ENCODE results near the gene NUP98. TPM values are rescaled to one million over a fixed set of nuclear protein-coding genes. Genes with fewer than 3 reads are reported as not detected.
"Not testable (repeated sequence)": the region's sequence is repeated elsewhere in the genome, so short reads cannot be mapped to it uniquely, and the experiment has no call there.

Gene NUP98
- total RNA-seq, 1 experiment from 2014 or later = 97.9 TPM

DNA sequence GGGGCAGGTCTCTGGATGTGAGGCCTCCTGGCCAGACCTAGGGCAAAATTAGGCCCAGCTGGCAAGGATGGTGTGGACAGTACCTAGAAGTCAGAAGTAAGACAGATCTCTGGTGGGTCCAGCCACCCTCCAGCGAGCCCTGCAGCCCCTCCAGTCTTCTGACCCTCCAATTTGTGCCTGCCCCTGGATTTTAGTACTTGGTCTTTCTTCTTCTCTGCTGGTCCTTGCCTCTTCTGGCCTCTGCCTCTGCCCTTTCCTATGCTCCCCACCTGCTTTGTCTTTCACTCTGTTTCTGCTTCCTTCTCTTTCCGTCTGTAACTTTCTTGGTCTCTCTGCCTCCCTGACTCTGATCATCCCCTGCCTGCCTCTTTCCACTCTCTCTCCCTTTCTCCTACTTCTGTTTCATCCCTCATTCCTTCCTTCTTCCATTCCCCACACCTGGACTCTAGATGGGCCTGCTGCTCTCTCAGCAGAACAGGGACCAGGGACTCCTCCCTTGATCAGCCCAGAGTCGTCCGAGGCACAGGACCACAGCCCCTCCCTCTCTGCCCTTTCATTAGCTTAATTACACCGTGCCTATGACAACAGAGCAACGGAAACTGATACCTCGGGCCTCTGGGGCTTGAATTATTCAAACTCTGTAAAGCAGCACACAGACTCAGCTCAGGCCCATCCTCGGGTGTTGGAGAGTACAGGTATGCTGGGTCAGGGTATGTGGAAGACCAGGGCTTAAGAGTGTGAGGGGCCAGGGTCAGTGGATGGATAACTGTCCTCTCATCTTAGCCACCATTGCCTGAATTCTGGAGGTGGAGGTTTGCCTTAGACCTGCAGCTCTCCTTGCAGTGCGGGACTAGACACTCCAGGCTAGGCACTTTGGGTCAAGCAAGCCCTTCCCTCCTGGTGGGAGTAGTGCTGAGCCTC is 125.8 kb downstream of the NUP98 start, which contains the start of gene CHRNA10:
Gene CHRNA10 (minus strand): TSS at position 51 of the 921 bp plus-strand sequence. CDS start 72 bp downstream, outside the sequence.
- DNase-seq (ENCODE audit: low read depth) = no peak

DNA sequence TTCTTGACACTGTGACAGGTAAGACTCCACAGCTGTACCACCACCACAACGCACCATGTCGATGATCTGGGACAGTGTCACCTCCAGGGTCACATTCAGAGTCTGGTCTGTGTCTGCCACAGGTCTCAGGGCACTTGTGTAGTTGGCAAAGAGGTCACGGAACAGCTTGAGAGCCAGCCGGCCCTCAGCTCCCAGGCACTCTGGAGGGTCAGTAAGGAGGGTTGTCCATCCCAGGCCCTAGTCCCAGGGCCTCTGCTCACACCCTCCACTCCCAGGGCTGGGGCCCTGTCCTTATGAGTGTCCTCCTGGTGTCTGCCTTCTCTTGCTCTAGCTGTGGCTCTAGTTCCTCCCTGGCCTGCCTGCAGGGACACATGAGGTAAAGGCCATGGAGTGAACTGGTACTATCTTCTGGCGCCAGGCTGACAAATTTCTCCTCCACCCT is 127.6 kb downstream of the NUP98 start:
- DNase-seq (ENCODE audit: low read depth) = no peak

DNA sequence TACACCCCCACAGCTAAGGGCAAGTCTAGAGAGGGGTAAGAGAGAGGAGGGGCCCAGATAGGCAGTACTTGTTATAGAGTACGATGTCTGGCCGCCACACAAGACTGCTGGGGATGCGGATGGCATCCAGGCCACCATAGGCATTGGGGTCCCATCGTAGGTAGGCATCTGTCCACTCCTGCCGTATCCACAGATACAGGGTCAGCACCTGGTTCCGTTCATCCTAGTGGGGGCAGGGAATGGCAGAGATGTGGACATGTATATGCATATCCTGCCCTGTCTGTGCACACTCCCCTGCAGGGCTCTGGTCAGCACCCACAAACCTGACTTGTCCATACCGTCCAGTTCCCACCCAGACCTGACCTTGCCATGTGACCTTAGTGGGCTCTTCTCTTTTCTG is 128.2 kb downstream of the NUP98 start:
- no peak for DNase-seq (ENCODE audit: low read depth)

DNA sequence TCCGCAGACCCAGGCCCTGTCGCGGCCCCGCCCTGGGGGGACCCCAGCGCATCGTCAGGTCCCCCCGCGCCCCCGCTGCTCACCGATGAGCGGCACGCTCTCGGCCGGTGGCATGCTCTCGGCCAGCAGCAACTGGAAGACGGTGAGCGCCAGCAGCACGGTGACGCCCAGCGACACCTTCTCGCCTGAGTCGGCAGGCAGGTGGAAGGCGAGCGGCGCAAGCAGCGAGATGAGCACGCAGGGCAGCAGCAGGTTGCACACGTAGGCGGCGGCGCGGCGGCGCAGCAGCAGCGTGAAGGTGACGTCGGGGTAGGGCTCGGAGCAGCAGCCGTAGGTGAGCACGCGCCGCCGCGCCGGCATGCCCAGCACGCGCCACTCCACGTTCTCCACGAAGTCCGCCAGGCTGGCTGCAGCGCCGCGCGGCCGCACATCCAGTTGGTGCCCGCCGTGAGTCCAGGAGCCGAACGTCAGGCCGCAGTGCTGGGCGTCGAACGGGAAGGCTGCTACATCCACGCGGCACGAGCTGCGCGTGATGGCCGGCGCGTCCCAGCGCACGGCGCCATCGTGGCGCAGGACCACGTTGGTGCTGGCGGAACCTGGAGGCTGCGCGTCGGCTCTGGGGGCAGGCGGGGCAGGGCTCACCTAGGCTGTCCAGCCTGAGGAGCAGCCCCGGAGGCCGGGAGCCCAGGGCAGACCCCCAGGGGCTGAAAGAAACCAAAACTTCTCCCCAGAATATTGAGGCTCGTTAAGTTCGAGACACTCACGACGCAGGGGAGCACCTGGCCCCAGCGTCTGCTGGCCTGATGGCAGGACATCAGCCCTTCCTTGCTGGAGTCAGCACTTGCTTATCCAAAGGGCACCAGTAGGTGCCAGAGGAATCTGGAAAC is 130.0 kb downstream of the NUP98 start:
- DNase-seq (ENCODE audit: low read depth) = no peak

DNA sequence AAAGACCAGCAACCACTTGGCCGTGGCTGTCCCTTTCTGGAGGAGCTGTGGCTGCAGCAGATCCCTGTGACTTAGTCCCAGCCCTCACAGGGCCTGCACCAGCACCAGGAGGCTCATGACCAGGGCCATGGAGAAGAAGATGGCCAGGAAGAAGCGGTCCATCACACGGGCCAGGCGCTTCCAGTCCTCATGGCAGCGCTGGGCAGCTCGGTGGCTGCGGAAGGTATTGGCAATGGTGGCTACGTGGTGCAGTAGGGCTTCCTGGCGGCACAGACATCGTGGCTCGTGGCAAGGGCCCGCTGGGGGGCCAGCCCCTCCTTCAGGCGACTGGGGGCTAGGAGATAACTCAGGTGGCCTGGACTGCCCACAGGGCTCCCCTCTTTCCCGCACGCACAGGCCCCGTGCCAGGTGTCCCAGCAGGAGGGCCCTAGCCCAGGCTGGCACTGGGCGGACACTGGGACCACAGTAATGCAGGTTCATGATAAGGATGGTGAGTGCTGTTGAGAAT is 131.3 kb downstream of the NUP98 start:
- DNase-seq (ENCODE audit: low read depth) = no peak

DNA sequence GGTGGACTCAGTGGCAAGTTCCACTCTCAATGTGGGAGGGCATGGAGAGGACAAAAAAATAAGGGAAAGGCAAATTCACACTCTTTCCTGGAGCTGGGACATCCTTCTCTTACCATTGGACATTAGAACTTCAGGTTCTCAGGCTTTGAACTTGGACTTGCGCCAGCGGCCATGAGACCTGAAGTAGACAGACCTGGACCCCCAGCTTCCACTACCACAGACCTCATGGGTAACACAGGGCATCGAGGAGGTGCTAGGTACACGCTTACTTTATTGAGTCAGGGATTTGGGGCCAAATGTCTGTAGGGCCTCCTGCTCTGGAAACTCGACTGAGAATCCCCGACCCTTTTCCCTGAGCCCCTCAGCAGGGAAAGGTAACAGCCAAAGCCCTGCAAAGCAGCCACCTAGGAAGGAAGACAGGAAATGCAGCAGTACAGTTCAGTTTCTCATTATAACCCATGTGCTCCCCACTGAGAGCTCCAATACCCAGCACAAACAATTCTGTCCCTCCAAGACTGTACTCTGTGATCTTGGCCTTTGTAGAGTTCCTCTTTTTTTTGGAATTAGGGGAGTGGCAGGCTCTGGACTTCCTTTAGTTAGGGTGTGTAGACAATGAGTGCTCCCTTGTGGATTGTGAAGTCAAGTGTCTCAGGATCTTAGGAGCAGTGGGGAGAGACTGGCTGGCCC is 131.9 kb downstream of the NUP98 start:
- no peak for DNase-seq (ENCODE audit: low read depth)

DNA sequence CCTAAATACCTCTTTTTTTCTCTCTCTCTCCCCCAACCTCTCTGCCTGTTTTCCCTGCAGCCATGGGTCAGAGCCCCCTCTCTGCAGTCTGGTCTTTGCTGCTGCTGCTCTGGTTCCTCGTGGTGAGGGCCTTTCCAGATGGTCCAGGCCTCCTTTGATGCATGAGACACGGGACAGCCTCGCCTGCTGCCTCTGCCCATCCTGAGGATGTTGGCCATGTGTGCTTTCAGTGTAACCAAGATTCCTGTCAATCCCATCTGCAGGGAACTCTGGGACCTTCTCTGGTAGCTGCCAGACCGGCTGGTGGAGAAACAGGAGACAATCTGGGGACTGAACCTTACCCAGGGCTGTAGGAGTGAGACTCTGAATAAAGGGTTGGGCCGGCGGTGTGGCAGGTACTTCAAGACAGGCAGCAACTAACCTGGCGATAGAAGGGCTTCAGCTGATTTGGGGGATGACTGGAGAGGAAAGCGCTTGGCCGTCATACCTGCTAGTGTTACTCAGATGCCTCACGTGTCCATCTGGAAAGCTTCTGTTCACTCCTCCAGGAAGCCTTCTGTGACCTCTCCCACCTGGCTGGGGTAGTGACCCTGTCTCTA is 133.2 kb downstream of the NUP98 start:
- no peak for DNase-seq (ENCODE audit: low read depth)

DNA sequence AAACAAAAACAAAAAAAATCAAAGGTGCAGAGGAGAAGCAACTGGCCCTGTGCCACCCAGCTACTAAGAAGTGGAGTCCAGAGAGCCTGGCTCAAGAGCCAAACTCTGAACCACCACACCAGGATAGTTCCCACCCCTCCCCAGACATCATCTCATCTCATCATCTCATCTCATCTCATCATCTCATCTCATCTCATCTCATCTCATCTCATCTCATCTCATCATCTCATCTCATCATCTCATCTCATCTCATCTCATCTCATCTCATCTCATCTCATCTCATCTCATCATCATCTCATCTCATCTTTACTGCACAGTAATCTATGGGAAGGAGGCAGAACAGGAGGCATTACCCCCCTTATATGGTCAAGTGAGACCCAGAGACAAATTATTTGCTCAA is 134.5 kb downstream of the NUP98 start:
- DNase-seq (ENCODE audit: low read depth) = no peak

DNA sequence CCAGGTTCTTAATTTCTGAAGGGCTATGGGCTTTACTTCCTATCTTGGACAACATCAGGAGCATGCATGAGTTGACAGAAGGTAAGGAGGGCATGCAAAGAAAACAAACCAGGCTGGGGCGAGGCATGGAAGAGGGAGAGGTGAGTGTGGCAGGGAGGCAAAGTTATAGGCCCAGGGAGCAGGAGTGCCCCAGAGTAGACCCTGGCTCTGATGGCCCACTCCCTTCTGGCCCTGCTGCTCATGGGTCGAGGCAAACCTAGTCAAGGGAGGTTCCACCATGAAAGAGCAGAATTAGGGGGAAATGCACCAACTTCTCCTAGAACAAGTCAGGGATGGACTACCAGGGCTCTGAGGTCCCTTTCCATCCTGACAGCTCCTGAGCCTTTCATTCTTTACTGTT is 136.4 kb downstream of the NUP98 start:
- DNase-seq (ENCODE audit: low read depth) = no peak

DNA sequence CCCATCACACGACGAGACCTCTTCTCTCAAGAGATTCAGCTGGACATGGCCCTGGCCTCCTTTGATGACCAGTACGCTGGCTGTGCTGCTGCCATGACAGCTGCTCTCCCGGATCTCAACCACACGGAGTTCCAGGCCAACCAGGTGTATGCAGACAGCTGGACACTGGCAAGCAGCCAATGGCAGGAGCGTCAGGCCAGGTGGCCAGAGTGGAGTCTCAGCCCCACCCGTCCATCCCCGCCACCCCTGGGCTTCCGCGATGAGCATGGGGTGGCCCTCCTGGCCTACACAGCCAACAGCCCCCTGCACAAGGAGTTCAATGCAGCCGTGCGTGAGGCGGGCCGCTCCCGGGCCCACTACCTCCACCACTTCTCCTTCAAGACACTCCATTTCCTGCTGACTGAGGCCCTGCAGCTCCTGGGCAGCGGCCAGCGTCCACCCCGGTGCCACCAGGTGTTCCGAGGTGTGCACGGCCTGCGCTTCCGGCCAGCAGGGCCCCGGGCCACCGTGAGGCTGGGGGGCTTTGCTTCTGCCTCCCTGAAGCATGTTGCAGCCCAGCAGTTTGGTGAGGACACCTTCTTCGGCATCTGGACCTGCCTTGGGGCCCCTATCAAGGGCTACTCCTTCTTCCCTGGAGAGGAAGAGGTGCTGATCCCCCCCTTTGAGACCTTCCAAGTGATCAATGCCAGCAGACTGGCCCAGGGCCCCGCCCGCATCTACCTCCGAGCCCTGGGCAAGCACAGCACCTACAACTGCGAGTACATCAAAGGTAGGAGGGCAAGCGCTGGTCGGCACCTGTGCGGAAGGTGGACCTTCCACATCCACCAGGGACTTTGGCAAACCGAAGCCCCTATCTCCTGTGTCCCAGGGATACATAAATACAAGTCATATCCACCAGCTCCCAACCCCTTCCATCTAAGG is 137.5 kb downstream of the NUP98 start:
- no peak for DNase-seq (ENCODE audit: low read depth)

DNA sequence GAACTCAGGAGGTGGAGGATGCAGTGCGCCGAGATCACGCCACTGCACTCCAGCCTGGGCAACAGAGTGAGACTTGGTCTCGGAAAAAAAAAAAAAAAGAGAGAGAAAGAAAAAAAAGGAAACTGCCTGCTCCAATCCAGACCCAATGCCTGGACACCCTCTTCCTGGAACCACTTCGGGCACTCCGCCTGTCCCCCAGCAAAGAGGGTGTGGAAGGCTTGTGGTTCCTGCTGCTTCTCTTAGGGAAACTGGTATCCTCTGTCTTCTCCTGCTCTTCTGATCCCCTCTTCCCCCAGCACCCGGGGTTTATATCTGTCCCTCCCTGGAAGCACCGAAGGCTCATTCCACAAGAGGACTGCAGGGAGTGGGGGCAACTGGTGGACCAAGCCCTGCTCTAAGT is 139.1 kb downstream of the NUP98 start:
- no peak for DNase-seq (ENCODE audit: low read depth)

DNA sequence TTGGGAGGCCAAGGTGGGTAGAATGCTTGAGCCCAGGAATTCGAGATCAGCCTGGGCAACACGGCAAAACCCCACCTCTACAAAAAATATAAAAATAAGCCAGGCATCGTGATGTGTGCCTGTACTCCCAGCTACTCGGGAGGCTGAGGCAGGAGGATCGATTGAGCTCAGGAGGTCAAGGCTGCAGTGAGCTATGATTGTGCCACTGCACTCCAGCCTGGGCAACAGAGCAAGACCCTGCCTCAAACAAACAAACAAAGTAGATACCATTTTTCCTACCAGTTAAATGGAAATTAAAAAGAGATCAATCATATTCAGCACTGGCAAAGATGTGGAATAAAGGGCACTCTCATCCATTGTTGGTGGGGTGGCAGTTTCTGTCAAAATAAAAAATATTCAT is 140.0 kb downstream of the NUP98 start:
- DNase-seq (ENCODE audit: low read depth) = not testable (repeated sequence)

DNA sequence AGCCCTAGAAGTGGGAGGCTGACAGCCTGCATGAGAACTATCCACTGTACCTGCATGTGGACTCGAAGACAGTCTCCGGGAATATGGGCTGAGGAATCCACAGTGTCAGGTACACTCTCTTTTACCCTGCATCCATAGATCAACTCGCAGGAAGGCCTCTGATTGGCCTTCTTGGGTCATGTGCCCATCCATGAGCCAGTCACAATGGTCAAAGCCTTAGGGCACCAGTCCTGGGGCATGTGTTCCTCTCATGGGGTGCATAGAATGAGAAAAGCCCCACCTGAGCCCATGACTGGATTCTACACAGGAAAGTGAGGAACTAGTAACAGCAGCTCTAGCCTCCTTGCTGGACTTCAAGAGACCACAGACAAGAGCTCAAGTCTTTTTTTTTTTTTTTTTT is 141.8 kb downstream of the NUP98 start:
- no peak for DNase-seq (ENCODE audit: low read depth)

DNA sequence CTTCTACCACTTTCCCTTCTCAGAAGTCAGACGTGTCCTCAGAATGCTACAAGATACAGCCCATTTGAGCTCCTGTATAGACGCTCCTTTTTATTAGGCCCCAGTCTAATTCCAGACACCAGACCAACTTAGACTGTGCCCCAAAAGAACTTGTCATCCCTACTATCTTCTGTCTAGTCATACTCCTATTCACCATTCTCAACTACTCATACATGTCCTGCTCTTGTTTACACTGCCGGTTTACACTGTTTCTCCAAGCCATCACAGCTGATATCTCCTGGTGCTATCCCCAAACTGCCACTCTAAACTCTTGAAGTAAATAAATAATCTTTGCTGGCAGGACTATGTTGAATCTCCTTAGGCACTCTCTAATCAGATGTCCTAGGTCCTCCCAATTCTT is 144.8 kb downstream of the NUP98 start:
- not testable (repeated sequence) for DNase-seq (ENCODE audit: low read depth)

DNA sequence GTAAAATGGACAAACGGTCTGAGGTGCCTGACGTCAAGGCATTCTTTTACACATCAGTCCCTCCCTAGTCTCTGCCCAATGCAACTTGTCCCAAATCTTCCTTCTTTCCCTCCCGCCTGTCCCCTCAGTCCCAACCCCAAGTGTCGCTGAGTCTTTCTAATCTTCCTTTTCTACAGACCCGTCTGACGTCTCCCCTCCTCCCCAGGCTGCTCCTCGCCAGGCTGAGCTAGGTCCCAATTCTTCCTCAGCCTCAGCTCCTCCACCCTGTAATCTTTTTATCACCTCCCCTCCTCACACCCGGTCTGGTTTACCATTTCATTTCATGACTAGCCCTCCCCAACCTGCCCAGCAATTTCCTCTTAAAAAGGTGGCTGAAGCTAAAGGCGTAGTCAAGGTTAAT is 148.0 kb downstream of the NUP98 start:
- not testable (repeated sequence) for DNase-seq (ENCODE audit: low read depth)

DNA sequence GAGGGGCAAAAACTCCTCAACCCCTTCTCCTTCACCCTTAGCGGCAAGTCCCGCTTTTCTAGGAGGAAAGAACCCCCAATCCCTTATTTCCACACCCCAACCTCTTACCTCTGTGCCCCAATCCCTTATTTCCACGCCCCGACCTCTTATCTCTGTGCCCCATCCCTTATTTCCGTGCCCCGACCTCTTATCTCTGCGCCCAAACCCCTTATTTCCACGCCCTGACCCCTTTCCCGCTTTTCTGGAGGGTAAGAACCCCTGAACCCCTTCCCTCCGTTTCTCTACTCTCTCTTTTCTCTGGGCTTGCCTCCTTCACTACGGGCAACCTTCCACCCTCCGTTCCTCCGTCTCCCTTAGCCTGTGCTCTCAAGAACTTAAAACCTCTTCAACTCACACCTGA is 148.5 kb downstream of the NUP98 start:
- DNase-seq (ENCODE audit: low read depth) = not testable (repeated sequence)

DNA sequence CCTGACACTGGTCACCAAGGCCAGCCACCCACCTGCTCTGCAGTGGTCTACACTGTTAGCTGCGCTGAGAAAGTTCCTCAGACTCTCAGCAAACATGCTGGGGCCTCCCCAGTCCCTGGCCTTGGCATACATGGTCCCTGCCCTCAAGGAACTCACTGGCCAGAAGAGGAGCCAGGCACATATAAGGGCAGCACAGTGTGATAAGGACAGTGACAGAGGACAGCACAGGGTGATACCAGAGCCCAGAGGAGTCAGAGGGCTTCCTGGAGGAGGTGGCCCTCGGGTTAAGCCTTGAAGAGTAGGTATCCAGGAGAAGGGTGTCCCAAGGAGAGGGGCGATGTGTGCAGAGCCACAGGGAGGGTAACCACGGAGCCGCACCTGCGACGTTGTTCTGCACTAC is 151.8 kb downstream of the NUP98 start:
- no peak for DNase-seq (ENCODE audit: low read depth)

DNA sequence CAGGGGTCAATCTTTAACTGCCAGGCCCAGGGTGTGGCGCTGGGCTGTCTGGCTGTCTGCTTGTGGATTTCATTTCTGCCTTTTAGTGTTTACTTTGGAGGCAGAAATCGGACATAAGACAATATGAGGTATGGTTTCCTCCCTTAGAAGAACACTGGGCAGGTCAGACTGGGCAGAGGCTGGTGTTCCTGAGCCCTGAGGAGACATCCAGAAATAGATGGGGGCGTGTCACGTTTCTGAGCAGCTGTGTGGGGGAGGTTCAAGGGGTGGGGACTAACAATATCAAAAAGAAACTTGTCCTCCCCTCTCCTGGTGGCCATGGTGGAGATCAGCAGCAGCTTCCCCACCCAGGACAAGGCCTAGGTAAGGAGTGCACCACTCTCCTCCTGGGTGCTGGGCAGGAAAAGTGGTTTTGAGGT is 152.5 kb downstream of the NUP98 start, which contains the start of gene ART1:
Gene ART1 (plus strand): TSS at position 312 of the 419 bp plus-strand sequence. CDS start 14,086 bp downstream, outside the sequence.
- DNase-seq (ENCODE audit: low read depth) = peak; percentile 9

DNA sequence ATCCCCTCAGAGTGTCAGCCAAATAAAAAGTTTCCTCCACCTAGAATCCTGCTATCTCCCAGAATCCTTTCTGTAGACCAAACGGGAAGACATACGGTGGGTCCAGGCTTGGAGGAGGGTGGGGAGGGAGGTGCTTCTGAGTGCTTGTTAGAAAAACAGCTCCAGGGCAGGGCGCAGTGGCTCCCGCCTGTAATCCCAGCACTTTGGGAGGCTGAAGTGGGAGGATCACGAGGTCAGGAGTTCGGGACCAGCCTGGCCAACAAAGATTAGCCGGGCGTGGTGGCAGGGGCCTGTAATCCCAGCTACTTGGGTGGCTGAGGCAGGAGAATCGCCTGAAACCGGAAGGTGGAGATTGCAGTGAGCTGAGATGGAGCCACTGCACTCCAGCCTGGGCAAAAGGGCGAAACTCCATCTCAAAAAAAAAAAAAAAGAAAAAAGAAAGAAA is 154.2 kb downstream of the NUP98 start:
- not testable (repeated sequence) for DNase-seq (ENCODE audit: low read depth)
